Calu3 (cell line): ENCODE results near the gene RGS9. TPM values are rescaled to one million over a fixed set of nuclear protein-coding genes. Genes with fewer than 3 reads are reported as not detected.

Experiments used
- BruUV-seq: library from RNA; stranded (reverse); fragments of 400-500 nt; replicated peaks from 2 replicates; lab custom pipeline; 2021; lab: Mats Ljungman, UMichigan
- CTCF ChIA-PET: fragments of 300-600 bp; sonication (Branson Sonifier 250); formaldehyde crosslinking; loops from one replicate; lab custom pipeline; 2022; ENCODE audit warnings: antibody characterized with exemption; lab: Charles Lee
- DNase-seq: peaks from one replicate; pipeline ENCODE4 v3.0.0; 2022
- H3K27ac Mint-ChIP-seq: one replicate; pipeline ENCODE4 v1.8.0; 2022; ENCODE audit warnings: mixed read lengths; ENCODE audit not compliant: unreplicated experiment
- H3K27me3 Mint-ChIP-seq: one replicate; pipeline ENCODE4 v1.8.0; 2022; ENCODE audit warnings: mixed read lengths; ENCODE audit not compliant: unreplicated experiment
- H3K36me3 Mint-ChIP-seq: one replicate; pipeline ENCODE4 v1.8.0; 2022; ENCODE audit warnings: mild to moderate bottlenecking, moderate library complexity, mixed read lengths; ENCODE audit not compliant: insufficient read depth, unreplicated experiment
- H3K4me1 Mint-ChIP-seq: one replicate; pipeline ENCODE4 v1.8.0; 2022; ENCODE audit warnings: mild to moderate bottlenecking, low read depth, mixed read lengths; ENCODE audit not compliant: unreplicated experiment
- H3K4me3 Mint-ChIP-seq: one replicate; pipeline ENCODE4 v1.8.0; 2022; ENCODE audit warnings: mild to moderate bottlenecking, low read depth, moderate library complexity, mixed read lengths; ENCODE audit not compliant: unreplicated experiment
- H3K9me3 Mint-ChIP-seq: one replicate; pipeline ENCODE4 v1.8.0; 2022; ENCODE audit warnings: low read depth, mixed read lengths; ENCODE audit not compliant: unreplicated experiment
- intact Hi-C: fragments of 100-400 bp; cut with micrococcal nuclease; formaldehyde crosslinking; loops from one replicate; pipeline ENCODE4 v1.10.0; 2022; ENCODE audit not compliant: unreplicated experiment
- total RNA-seq: library from RNA; stranded (reverse); gene quantifications from 2 replicates; pipeline ENCODE4 v1.2.3, GENCODE V29; 2022
- TF ChIP-seq, protein P1 (sequence below): fragments of 200-600 bp; IDR thresholded peaks from one replicate; pipeline ENCODE4 v1.8.0; 2022; ENCODE audit warnings: antibody characterized with exemption; ENCODE audit not compliant: unreplicated experiment

RGS9 gene
- total RNA-seq, 1 experiment from 2014 or later, result 0.54 TPM

DNA sequence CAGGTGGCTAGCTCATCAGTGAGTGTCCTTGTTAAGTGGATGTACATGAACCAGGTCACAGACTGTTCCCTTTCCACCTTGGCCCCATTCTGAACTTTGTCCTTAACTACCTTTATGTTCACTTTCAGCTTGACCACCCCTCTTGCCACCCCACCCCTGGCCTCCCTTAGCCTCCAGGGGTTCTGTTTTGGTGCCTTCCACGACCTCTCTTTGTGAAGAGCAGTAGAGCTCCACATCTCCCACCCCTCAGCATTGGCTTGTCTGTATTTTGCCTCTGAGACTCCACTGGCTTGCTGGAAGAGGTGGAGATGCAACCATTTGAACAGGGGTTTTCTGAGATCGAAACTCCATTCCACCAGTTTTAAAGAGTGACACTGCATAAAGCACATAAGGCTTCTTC lies 123.5 kb downstream of the RGS9 start:
- peaks cover 5% of the 10 kb centered on the region for H3K9me3 Mint-ChIP-seq
- H3K4me3 Mint-ChIP-seq, result no peak overlapping the region
- TF ChIP-seq, protein P1, sequence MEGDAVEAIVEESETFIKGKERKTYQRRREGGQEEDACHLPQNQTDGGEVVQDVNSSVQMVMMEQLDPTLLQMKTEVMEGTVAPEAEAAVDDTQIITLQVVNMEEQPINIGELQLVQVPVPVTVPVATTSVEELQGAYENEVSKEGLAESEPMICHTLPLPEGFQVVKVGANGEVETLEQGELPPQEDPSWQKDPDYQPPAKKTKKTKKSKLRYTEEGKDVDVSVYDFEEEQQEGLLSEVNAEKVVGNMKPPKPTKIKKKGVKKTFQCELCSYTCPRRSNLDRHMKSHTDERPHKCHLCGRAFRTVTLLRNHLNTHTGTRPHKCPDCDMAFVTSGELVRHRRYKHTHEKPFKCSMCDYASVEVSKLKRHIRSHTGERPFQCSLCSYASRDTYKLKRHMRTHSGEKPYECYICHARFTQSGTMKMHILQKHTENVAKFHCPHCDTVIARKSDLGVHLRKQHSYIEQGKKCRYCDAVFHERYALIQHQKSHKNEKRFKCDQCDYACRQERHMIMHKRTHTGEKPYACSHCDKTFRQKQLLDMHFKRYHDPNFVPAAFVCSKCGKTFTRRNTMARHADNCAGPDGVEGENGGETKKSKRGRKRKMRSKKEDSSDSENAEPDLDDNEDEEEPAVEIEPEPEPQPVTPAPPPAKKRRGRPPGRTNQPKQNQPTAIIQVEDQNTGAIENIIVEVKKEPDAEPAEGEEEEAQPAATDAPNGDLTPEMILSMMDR, result no peak
- intact Hi-C loops, result no loop called here
- no peaks in the 10 kb centered on the region for H3K36me3 Mint-ChIP-seq
- peaks cover 64% of the 10 kb centered on the region for H3K27me3 Mint-ChIP-seq
- H3K27ac Mint-ChIP-seq, result no peak overlapping the region
- no peak for DNase-seq
- no TSS peak for BruUV-seq
- CTCF ChIA-PET, result no interaction called here
- no peaks in the 10 kb centered on the region for H3K4me1 Mint-ChIP-seq

DNA sequence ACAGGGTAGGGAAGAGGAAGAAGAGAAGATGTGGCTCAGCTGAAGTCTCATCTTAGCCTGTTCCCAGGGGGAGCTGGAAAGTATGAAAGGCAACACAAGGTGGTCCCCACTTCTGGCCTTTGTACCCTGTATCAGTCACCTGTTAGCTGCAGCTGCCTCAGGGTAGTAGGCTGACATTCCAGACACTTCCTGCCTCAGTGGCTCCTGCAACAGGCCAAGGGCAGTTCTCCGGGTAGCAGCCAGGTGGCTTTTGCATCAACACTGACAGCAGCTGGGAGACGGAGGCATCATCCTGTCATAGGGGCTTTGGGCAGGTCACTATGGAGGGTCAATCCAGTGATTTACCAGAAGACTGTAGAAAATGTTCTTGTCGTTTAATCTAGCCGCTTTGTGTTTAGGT lies 124.0 kb downstream of the RGS9 start:
- DNase-seq, result no peak
- Mint-ChIP-seq H3K4me1 (no peaks in the 10 kb centered on the region), H3K27me3 (peaks cover 65% of the 10 kb centered on the region), H3K36me3 (no peaks in the 10 kb centered on the region), H3K4me3 (no peak overlapping the region), H3K9me3 (peaks cover 5% of the 10 kb centered on the region), H3K27ac (no peak overlapping the region)
- TF ChIP-seq, protein P1, result no peak
- CTCF ChIA-PET, result no interaction called here
- intact Hi-C loops, result no loop called here
- no TSS peak for BruUV-seq

DNA sequence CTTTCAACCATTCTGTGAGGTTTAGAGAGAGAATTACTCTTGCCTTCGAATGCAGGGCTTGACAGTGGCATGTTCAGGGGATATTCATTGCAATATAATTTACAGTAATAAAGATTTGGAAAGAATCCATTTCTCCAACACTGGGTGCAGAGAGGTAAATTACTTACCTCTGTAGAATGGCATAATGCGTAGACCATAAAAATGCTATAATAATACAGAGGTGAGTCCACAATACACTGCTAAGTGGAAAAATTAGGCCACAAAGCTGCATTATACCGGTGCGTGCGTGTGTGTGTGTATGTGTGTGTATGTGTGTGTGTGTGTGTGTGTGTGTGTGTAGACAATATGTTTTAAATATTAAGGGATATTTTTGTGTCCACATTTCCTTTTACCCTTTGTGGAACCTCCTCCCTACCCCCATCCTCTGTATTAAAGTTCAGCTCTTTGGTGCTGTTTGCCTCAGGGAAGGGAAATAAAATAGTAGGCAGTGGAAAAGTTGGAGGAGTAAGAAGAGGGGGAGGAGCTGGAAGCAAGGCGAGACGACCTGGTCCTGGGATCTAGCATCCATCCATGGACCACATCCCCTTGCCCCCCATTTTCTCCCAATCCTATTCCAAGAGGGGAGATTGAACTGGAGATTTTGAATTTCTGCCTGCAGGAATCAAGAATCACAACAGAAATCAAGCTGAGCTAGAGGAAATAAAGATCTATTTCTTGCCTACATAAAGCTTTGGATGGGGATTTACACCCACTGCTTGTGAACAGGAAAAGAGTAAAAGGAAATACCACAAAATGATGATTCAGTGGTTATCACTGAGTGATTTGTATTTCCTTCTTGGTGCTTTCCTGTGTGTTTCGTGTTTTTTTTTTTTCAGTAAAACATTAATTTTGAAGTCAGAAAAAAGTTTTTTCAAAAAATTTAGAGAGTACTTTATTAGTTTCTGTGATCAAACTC lies 124.8 kb downstream of the RGS9 start:
- intact Hi-C loops, result no loop called here
- no peaks in the 10 kb centered on the region for H3K36me3 Mint-ChIP-seq
- peaks cover 5% of the 10 kb centered on the region for H3K9me3 Mint-ChIP-seq
- peaks cover 65% of the 10 kb centered on the region for H3K27me3 Mint-ChIP-seq
- BruUV-seq, result no TSS peak
- H3K4me1 Mint-ChIP-seq, result no peaks in the 10 kb centered on the region
- H3K27ac Mint-ChIP-seq, result no peak overlapping the region
- TF ChIP-seq, protein P1, result no peak
- CTCF ChIA-PET, result no interaction called here
- no peak for DNase-seq
- H3K4me3 Mint-ChIP-seq, result no peak overlapping the region

DNA sequence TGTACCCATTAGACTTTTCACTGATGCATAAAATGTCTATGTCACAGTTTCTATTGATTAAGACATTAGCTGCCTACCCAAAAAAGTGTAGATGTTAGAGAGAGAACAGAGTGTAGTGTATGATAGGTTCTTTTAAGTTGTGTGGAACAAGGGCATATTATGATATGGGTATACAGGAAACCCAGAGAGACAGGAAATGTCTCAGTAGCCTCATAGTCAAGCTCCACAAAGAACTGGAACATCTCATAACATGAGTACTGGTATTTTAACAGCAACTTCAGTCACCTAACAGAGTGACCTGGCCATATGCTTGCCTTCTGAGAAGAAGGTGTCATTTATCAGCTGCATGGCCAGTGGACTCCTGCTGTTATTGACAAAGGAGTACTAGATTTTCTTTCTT lies 128.1 kb downstream of the RGS9 start:
- CTCF ChIA-PET, result no interaction called here
- intact Hi-C loops, result no loop called here
- no peaks in the 10 kb centered on the region for H3K9me3 Mint-ChIP-seq
- TF ChIP-seq, protein P1, result no peak
- BruUV-seq, result no TSS peak
- H3K27me3 Mint-ChIP-seq, result peaks cover 52% of the 10 kb centered on the region
- no peak for DNase-seq
- no peaks in the 10 kb centered on the region for H3K4me1 Mint-ChIP-seq
- no peak overlapping the region for H3K27ac Mint-ChIP-seq
- H3K36me3 Mint-ChIP-seq, result no peaks in the 10 kb centered on the region
- H3K4me3 Mint-ChIP-seq, result no peak overlapping the region
